Stimulated activated CD8-positive, alpha-beta memory T cell treated with anti-CD3 and anti-CD28 coated beads, Interleukin-4, amount 100 ng/mL, for 4 hours (primary cell): ENCODE results near the gene NELFB.

Source experiments
- DNase-seq, 2 donors: peaks; one replicate each; pipeline ENCODE4 v3.0.0-alpha.2; 2020; ENCODE audit warnings: low read depth in 2 of 2, low spot score in 1 of 2

NELFB gene

GRCh38 chr9:137313326-137313936 is 58.3 kb downstream of the NELFB start:
- no peak for DNase-seq

GRCh38 chr9:137313956-137314560 is 58.9 kb downstream of the NELFB start:
- no peak for DNase-seq

- DNase-seq = no peak
Observed at GRCh38 chr9:137314561-137315560, 59.7 kb downstream of the NELFB start.

- DNase-seq = no peak
Observed at GRCh38 chr9:137315581-137316011, 60.5 kb downstream of the NELFB start.

GRCh38 chr9:137316012-137316981 is 61.2 kb downstream of the NELFB start:
- DNase-seq = no peak

- DNase-seq = no peak
Observed at GRCh38 chr9:137317021-137317717, 62.0 kb downstream of the NELFB start.

GRCh38 chr9:137317718-137318511 is 62.8 kb downstream of the NELFB start:
- DNase-seq = no peak

GRCh38 chr9:137318602-137319001 is 63.5 kb downstream of the NELFB start:
- DNase-seq = no peak

GRCh38 chr9:137319011-137319738 is 64.0 kb downstream of the NELFB start:
- no peak for DNase-seq

- DNase-seq = no peak
Observed at GRCh38 chr9:137319739-137320551, 64.8 kb downstream of the NELFB start.

- no peak for DNase-seq
Observed at GRCh38 chr9:137320555-137321384, 65.6 kb downstream of the NELFB start.

- DNase-seq = no peak
Observed at GRCh38 chr9:137321726-137322361, 66.7 kb downstream of the NELFB start.
